ENCODE data around the gene MSRB3.
"Not testable (repeated sequence)": the region's sequence is repeated elsewhere in the genome, so short reads cannot be mapped to it uniquely, and the experiment has no call there.

Gene MSRB3

DNA sequence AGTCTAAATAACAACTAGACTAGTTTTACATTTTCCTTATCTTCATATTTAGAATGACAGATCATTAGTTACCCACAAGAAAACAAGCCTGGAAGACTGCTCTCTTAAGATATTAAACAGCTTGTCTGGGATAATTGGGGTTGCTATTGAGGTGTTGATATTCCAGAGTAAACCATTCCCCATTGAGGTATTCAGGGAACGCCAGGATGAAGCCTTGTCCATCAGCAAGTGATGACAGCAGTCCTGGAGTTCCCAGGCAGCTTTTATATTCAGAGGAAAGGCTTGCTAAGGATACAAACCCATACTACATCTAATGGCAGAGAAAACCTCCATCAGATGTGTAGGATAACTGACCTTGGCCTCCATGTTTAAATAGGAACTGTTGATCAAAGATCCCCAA lies 168.4 kb downstream of the MSRB3 start:
- in situ Hi-C loops (cut with MboI; ENCODE audit: low sequenced_read_pairs) = no loop called here

DNA sequence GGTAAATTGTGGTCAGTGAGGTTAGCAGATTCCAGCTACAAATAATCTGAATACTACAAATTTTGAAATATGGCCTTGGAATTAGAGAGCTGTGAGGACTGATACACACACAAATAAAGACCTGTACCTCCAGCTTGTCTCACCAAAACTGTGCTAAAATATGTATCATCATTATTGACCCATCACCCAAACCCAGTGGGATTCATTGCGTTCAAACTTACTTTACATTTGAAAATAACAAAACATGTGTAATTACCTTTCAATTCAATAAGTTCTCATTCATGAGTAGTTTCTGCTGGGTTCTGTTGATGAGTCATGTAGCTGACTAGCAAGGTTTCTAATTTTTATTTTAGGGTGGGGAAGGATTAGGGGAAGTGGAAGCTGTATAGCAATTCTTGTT lies 170.9 kb downstream of the MSRB3 start:
- in situ Hi-C loops (cut with MboI; ENCODE audit: low sequenced_read_pairs) = no loop called here

- in situ Hi-C loops (cut with MboI; ENCODE audit: low sequenced_read_pairs) = no loop called here
These were observed 172.1 kb downstream of the MSRB3 start for GRCh38 chr12:65450625-65451024.

DNA sequence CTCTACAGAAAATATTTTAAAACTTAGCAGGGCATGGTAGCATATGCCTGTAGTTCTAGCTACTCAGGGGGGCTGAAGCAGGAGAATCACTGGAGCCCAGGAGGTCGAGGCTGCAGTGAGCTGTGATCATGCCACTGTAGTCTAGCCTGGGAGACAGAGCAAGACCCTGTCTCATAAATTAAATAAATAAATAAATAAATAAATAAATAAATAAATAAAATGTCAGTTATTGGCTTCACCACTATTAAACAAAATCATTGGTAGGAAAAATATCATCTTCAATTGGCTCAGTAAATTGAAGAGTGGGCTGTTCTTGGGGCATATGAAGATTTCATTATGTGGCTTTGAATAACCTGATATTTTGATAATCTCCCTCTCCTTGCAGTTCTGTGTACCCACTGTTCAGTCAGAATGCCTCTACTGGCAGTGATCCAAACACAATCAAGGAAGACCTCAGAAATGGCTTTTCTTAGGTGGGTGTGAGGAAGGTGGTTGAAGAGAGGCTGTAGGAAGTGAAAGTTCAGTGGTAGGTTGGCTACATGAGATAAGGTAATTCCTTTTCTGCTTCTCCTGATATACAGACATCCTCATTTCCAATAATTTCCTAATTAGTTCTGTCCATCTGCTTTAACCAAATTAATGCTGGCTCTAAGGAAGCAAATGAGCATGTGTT lies 175.8 kb downstream of the MSRB3 start:
- in situ Hi-C loops (cut with MboI; ENCODE audit: low sequenced_read_pairs) = no loop called here

- in situ Hi-C loops (cut with MboI; ENCODE audit: low sequenced_read_pairs) = not testable (repeated sequence)
These were observed 178.9 kb downstream of the MSRB3 start for GRCh38 chr12:65457341-65457740.

GRCh38 chr12:65458718-65459117 lies 180.2 kb downstream of the MSRB3 start:
- in situ Hi-C loops (cut with MboI; ENCODE audit: low sequenced_read_pairs) = no loop called here

DNA sequence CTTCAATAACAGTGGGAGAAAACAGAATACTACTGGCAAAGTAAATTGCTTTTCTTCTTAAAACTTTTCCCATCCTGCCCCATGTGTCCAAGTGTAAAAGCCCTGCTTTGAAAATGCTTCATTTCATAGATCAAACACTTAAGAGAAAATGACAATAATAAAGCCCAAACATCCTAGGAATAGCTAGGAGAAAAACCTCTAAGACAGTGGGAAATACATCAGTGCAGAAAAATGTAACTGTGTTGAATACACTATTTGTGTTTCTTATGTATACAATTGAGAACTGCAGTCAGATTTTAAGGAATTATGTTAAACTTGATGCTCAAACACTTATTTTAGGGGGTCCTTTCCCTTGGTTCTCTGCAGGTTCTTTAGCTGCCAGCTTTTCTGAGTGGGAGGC lies 181.1 kb downstream of the MSRB3 start:
- in situ Hi-C loops (cut with MboI; ENCODE audit: low sequenced_read_pairs) = no loop called here

- in situ Hi-C loops (cut with MboI; ENCODE audit: low sequenced_read_pairs) = no loop called here
These were observed 181.6 kb downstream of the MSRB3 start for GRCh38 chr12:65460063-65460462.

GRCh38 chr12:65461017-65461416 lies 182.5 kb downstream of the MSRB3 start:
- in situ Hi-C loops (cut with MboI; ENCODE audit: low sequenced_read_pairs) = no loop called here

- in situ Hi-C loops (cut with MboI; ENCODE audit: low sequenced_read_pairs) = no loop called here
These were observed 184.0 kb downstream of the MSRB3 start for GRCh38 chr12:65462484-65462883.

GRCh38 chr12:65463082-65463481 lies 184.6 kb downstream of the MSRB3 start:
- in situ Hi-C loops (cut with MboI; ENCODE audit: low sequenced_read_pairs) = no loop called here

DNA sequence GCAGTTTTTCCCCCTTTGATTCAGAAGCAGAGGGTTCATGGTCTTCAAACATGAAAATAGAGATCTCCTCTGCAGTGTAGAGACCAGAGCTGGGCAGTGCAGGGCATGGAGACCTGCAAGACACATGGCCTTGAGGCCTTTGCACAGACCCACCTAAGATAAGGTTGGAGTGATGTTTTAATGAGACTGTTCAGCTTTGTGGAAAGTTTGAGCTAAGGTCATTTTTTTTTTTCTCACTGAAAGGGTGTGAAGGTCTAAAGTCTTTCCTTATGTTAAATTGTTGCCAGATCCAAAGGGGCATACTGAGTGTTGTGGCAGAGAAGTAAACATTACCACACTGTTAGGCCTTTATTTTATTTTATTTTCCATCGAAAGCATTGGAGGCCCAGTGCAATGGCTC lies 185.1 kb downstream of the MSRB3 start:
- in situ Hi-C loops (cut with MboI; ENCODE audit: low sequenced_read_pairs) = no loop called here

- in situ Hi-C loops (cut with MboI; ENCODE audit: low sequenced_read_pairs) = no loop called here
These were observed 186.4 kb downstream of the MSRB3 start for GRCh38 chr12:65464930-65465329.

DNA sequence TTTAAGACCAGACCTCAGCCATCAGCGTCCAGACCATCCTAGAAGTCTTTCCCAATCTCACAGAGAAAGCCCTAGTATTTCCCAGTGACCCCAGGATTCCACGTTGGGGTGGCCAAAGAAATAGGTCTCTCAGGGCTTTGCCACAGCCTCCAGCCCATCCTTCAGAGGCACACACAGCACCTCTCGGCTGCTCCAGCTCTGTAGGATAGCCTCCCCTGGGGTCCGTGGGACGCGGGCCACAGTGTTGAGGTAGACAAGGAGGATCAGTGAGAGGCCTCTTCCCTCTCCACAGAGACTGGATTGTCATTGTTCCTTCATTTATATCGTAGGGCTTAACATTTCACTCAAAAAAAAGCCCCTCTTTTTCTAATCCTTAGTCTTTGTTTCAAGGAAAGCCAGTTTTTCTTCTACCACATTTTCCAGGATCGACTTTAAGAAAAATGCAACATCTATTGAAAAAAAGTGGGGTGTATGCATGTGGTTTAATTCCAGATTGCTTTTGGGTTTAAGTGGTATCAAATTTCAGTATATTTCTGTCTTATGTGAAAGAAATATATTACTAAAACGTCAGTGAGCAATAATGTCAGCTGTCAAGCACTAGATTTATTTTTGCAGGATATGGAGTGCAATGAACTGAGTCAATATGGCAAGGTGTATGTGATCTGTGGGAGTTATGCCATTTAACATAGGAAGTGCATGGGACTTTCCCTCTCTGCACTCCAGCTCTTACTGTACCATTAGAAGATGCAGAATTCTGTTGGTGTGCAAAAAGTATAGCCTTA lies 187.5 kb downstream of the MSRB3 start:
- in situ Hi-C loops (cut with MboI; ENCODE audit: low sequenced_read_pairs) = no loop called here

GRCh38 chr12:65466911-65467310 lies 188.4 kb downstream of the MSRB3 start:
- in situ Hi-C loops (cut with MboI; ENCODE audit: low sequenced_read_pairs) = no loop called here

DNA sequence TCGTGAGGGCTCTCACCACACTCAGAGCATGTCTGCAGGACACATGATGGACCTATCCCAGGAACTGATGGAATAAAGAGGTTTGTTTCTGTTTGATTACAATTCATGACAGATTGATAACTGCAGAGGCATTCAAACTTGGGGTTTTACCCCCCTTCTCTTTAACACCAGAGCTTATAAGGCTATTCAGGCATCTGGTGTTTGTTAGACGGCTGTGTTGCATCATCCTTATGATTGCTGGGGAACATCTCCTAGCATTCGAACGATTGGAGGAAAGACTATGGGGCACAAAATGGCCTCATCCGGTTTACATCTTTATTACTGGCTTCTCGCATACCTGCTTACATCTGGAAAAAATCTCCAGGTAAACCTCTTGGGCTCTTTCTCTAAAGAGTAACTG lies 191.8 kb downstream of the MSRB3 start:
- in situ Hi-C loops (cut with MboI; ENCODE audit: low sequenced_read_pairs) = no loop called here

DNA sequence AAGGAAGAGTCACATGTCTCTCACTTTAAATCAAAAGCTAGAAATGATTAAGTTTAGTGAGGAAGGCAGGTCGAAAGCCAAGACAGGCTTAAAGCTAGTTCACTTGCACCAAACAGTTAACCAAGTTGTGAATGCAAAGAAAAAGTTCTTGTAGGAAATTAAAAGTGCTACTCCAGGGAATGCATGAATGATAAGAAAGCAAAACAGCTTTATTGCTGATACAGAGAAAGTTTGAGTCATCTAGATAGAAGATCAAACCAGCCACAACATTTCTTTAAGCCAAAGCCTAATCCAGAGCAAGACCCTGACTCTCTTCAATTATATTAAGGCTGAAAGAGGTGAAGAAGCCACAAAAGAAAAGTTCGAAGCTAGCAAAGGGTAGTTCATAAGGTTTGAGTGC lies 193.6 kb downstream of the MSRB3 start:
- in situ Hi-C loops (cut with MboI; ENCODE audit: low sequenced_read_pairs) = no loop called here

DNA sequence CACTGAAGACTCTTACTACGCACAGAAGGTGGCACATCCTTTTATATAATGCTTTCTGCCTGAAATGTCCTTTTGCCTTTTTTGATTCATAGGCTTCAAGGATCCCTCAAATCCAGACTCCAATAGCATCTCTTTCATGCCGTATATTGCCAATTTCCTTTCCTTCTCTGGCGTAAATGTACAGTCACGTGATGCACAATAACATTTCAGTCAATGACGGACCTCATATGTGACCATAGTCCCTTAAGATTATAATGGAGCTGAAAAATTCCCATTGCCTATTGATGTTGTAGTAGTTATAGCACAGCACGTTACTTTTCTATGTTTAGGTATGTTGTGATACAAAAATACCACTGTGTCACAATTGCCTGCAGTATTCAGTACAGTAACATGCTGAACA lies 196.3 kb downstream of the MSRB3 start:
- in situ Hi-C loops (cut with MboI; ENCODE audit: low sequenced_read_pairs) = no loop called here

GRCh38 chr12:65477721-65478120 lies 199.2 kb downstream of the MSRB3 start:
- in situ Hi-C loops (cut with MboI; ENCODE audit: low sequenced_read_pairs) = no loop called here

DNA sequence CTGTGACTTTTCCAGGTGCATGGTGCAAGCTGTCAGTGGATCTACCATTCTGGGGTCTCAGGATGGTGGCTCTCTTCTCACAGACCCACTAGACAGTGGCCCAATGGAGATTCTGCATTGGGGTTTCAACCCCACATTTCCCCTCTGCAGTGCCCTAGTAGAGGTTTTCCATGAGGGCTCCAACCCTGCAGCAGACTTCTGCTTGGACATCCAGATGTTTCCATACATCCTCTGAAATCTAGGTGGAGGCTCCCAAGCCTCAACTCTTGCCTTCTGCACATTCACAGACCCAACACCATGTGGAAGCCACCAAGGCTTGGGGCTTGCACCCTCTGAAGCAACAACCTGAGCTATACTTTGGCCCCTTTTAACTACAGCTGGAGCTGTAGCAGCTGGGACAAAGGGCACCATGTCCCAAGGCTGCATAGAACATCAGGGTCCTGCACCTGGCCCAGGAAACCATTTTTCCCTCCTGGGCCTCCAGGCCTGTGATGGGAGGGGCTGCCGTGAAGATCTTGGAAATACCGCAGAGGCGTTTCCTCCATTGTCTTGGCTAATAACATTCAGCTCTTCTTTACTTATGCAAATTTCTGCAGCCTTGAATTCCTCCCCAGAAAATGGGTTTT lies 205.5 kb downstream of the MSRB3 start:
- in situ Hi-C loops (cut with MboI; ENCODE audit: low sequenced_read_pairs) = not testable (repeated sequence)

- in situ Hi-C loops (cut with MboI; ENCODE audit: low sequenced_read_pairs) = no loop called here
These were observed 209.7 kb downstream of the MSRB3 start for GRCh38 chr12:65488197-65488596.

GRCh38 chr12:65490250-65490649 lies 211.8 kb downstream of the MSRB3 start:
- in situ Hi-C loops (cut with MboI; ENCODE audit: low sequenced_read_pairs) = no loop called here
